DND-41 (cell line): Measurements from ENCODE around the gene KIF3B.
"Not testable (repeated sequence)": the region's sequence is repeated elsewhere in the genome, so short reads cannot be mapped to it uniquely, and the experiment has no call there.

Experiments used
- EZH2 ChIP-seq: IDR thresholded peaks from 3 replicates; pipeline ENCODE4 v1.6.1; 2012; ENCODE audit warnings: borderline replicate concordance, low read depth, mild to moderate bottlenecking, moderate library complexity, low read length, inconsistent platforms; ENCODE audit not compliant: severe bottlenecking
- TF ChIP-seq, protein P1 (sequence below): IDR thresholded peaks from 2 replicates; pipeline ENCODE4 v1.5.1; 2012; ENCODE audit warnings: borderline replicate concordance, low read length, moderate library complexity, mild to moderate bottlenecking; ENCODE audit not compliant: poor library complexity, severe bottlenecking; ENCODE audit errors: extremely low read depth

DNA sequence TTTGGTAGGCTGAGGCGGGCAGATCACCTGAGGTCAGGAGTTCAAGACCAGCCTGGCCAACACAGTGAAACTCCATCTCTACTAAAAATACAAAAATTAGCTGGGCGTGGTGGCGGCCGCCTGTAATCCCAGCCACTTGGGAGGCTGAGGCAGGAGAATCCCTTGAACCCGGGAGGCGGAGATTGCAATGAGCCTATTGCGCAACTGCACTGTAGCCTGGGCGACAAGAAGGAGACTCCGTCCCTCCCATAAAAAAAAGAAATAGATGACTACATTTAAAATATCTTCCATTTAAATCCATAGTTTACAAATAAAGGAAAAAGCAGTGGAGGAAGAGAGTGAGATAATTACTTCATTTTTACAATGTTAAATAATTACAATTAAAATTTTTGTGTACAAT is 102.6 kb downstream of the KIF3B start:
- TF ChIP-seq, protein P1, sequence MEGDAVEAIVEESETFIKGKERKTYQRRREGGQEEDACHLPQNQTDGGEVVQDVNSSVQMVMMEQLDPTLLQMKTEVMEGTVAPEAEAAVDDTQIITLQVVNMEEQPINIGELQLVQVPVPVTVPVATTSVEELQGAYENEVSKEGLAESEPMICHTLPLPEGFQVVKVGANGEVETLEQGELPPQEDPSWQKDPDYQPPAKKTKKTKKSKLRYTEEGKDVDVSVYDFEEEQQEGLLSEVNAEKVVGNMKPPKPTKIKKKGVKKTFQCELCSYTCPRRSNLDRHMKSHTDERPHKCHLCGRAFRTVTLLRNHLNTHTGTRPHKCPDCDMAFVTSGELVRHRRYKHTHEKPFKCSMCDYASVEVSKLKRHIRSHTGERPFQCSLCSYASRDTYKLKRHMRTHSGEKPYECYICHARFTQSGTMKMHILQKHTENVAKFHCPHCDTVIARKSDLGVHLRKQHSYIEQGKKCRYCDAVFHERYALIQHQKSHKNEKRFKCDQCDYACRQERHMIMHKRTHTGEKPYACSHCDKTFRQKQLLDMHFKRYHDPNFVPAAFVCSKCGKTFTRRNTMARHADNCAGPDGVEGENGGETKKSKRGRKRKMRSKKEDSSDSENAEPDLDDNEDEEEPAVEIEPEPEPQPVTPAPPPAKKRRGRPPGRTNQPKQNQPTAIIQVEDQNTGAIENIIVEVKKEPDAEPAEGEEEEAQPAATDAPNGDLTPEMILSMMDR: not testable (repeated sequence)
- not testable (repeated sequence) for TF ChIP-seq EZH2
